Activated CD8-positive, alpha-beta memory T cell treated with anti-CD3 and anti-CD28 coated beads, Interleukin-2, amount 50 U/mL, for 24 hours (primary cell): Measurements from ENCODE around the gene GLB1L3.

Source experiments
- DNase-seq: peaks from one replicate; pipeline ENCODE4 v3.0.0-alpha.2; 2020; ENCODE audit errors: extremely low read depth

GLB1L3 gene

DNA sequence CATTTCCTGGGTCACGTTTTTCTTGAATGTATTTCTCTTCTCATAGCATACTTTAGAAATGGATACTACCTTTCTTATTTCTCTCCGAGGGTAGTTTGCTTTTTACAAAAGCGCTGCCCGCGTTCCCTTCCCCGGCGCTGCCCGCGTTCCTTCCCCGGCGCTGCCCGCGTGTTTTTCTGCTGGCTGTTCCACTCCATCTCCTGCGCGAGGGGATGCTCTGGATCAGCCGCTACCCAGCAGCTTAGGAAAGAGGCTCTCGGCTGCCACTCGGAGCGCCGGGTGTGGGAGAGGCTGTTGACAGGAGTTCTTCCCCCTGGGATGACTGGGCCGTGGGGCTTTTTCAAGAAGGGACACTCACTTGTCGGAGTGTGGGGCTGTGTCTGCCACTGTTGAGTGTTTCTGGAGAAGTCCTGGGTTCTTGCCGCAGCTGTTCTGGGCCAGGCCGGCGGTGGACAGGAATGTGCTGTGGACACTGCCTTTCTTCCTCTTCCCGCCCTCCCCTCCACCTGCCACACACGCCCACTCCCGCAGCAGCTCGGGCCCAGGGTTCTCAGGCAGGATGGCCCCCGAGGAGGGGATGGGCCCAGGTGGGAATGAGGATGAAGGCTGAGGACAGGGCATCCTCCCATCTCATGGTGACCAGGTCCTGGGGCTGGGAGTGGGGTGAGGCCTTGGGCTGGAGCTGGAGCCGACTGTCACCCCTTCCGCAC, 86.2 kb downstream of the GLB1L3 start:
- DNase-seq: no peak

DNA sequence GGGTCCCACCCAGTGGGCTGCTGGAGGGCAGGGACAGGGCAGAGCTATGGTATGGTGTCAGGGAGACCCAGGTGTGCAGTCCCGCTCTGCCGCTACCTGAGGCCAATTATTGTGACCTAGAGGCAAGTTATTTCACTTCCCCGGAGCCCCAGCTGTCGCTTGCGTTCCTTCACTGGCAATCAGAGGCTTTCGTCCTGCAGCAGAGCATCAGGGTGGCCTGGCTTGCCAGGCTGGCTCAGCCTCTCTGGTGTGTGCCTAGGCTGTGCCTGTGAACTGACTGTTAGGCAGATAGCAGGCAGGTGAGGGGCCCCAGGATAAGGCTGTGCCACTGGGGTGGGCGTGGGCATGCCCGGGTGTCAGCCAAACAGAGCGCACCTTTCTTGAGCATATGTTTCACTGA, 87.0 kb downstream of the GLB1L3 start:
- DNase-seq: no peak

DNA sequence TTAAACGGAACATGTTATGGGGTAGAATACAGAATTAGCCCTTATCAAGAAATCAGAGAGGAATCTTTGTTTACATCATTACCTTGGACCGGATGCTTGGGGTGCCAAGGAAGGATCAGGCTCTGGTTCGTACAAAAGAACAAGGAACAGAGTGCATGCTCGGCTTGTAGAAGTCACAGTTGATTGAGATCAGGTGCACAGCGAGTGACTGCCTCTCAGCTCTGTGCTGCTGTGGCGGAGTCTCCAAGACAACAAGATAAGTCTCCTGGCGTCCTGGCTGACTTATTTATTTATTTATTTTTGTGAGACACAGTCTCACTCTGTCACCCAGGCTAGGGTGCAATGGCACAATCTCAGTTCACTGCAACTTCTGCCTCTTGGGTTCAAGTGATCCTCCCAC, 87.4 kb downstream of the GLB1L3 start:
- no peak for DNase-seq

DNA sequence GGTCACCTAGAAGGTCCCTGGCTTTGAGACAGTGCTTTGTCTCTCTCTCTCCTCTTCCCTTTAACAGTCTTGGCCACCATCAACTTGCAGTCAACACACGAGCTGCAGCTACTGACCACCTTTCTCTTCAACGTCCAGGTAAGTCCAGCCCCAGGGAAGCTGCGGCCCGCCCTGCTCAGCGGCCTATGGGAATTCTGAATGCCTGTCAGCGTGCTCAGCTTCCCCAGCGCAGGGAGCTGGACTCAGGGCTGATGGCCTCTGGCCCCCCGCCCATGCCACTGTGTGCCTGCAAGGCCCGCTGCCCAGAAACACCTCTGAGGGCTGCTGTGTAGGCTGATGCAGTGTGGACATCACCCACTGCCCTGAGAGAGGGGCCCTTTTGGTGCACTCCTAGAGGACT, 88.1 kb downstream of the GLB1L3 start:
- DNase-seq: no peak

DNA sequence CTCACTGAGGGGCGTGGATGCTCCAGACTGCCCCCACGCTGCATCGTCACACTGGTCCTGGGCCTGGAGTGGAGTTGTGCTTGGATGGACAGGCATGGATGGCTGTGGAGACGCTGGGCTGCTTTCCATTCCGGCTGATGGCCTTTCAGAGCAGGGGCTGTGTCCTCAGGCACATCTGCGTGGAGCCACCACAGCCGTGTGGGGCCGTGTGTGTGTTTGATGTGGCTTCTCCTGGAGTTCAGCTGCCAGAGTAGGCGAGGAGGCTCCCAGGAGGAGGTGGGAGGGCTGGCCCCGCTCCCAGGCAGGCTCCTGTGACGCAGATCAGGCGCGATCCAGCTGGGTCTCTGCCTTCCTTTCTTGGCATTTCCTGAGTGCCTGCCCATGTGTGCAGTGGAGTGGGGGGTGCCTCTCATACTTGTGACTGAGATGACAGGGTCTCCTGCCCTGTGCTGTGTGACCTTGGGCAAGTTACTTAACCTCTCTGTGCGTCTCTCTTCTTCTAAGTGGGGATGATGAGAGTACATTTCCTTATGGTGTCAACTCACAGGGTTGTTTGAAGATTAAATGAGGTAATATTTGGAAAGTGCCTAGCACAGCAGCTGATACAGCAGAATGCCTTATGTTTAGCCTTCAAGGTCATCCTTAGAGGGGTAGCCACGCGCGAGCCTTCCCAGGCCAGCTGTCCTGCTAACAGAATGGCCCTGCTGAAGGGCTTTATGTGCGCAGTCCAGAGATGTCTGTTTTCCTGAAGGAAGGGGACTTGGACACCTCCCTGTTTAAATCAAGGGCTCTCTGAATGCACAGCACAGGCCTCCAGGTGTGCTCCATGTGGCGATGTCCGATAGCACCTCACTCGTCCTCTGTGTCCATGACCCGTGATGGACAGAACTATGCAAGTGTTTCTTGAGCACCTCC, 89.1 kb downstream of the GLB1L3 start:
- no peak for DNase-seq

DNA sequence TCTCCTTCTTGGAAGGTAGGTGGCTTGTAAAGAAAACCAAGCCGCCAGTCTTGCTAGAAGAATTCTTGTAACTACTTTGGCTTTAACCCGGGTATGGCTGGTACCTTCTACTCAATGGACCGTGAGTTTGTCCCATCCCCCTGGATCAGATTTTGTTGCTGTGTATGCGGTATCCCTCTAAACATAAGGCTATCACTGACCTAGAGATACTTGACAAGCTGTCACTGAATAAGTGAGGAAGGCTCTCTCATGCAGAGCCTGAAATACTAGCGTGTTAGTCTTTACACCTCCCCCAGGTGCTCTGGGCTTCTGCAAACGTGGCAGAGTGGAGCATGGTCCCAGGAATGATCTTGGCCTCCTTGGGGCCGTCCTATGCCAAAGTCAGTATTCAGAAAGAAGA, 90.1 kb downstream of the GLB1L3 start:
- no peak for DNase-seq

DNA sequence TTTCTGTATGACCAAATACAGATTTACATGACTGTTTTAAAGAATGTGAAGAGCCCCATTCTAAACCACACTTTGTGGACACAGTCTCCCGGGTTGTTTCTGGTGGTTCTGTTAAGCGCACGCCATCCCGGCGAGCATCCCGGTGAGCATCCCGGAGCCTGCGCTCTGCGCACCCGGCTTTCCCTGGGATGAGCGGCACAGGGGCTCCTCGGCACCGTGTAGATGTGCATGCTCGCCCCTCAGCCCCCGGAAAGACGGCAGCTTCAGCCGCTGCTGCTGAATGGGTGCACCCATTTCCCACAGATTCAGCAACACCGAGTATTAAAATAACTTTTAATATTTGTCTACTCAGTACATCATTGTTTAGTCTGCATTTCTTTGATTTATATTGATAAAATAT, 91.6 kb downstream of the GLB1L3 start:
- DNase-seq: no peak
